HG02938 (cell line): ENCODE data around the gene RBPJ.
"Not testable (repeated sequence)": the region's sequence is repeated elsewhere in the genome, so short reads cannot be mapped to it uniquely, and the experiment has no call there.

Experiments used
- ATAC-seq: cut with Tn5 transposase; IDR thresholded peaks from one replicate; pipeline ENCODE4 v1.9.1; 2021; ENCODE audit warnings: mild to moderate bottlenecking, moderate library complexity; ENCODE audit not compliant: unreplicated experiment

The RBPJ gene

GRCh38 chr4:26331380-26331950, 10.7 kb downstream of the RBPJ start:
- ATAC-seq = no peak

GRCh38 chr4:26334366-26334765, 13.6 kb downstream of the RBPJ start:
- ATAC-seq = no peak

- ATAC-seq = no peak
Observed at GRCh38 chr4:26337612-26338011, 16.8 kb downstream of the RBPJ start.

- ATAC-seq = no peak
Observed at GRCh38 chr4:26342328-26343037, 21.7 kb downstream of the RBPJ start.

- ATAC-seq = no peak
Observed at GRCh38 chr4:26343038-26343398, 22.2 kb downstream of the RBPJ start.

- ATAC-seq = no peak
Observed at GRCh38 chr4:26344901-26345564, 24.2 kb downstream of the RBPJ start.

GRCh38 chr4:26345565-26345938, 24.7 kb downstream of the RBPJ start:
- no peak for ATAC-seq

GRCh38 chr4:26346203-26346620, 25.4 kb downstream of the RBPJ start:
- ATAC-seq = no peak

GRCh38 chr4:26349496-26349895, 28.7 kb downstream of the RBPJ start:
- ATAC-seq = no peak

GRCh38 chr4:26351685-26352084, 30.9 kb downstream of the RBPJ start:
- ATAC-seq = no peak

GRCh38 chr4:26354491-26354890, 33.7 kb downstream of the RBPJ start:
- ATAC-seq = no peak

GRCh38 chr4:26355392-26356052, 34.7 kb downstream of the RBPJ start:
- ATAC-seq = no peak

- no peak for ATAC-seq
Observed at GRCh38 chr4:26356081-26356501, 35.3 kb downstream of the RBPJ start.

- not testable (repeated sequence) for ATAC-seq
Observed at GRCh38 chr4:26359521-26359920, 38.7 kb downstream of the RBPJ start.

GRCh38 chr4:26360273-26360672, 39.5 kb downstream of the RBPJ start:
- no peak for ATAC-seq

GRCh38 chr4:26360864-26361263, 40.0 kb downstream of the RBPJ start:
- ATAC-seq = no peak

- ATAC-seq = no peak
Observed at GRCh38 chr4:26361297-26361696, 40.5 kb downstream of the RBPJ start.

GRCh38 chr4:26362745-26363439, 42.1 kb downstream of the RBPJ start:
- ATAC-seq = no peak

- ATAC-seq = peak; percentile 63
Observed at GRCh38 chr4:26365537-26366150, 44.8 kb downstream of the RBPJ start.

- no peak for ATAC-seq
Observed at GRCh38 chr4:26367811-26368210, 47.0 kb downstream of the RBPJ start.

GRCh38 chr4:26368685-26369084, 47.9 kb downstream of the RBPJ start:
- ATAC-seq = no peak
